ENCODE measurements around the gene LMBR1.
"Not testable (repeated sequence)": the region's sequence is repeated elsewhere in the genome, so short reads cannot be mapped to it uniquely, and the experiment has no call there.

LMBR1 gene

GRCh38 chr7:156655251-156655650, 237.7 kb downstream of the LMBR1 start:
- DNase-seq (ENCODE audit: low read depth): no peak

GRCh38 chr7:156654511-156655234, 238.3 kb downstream of the LMBR1 start:
- no peak for DNase-seq (ENCODE audit: low read depth)

GRCh38 chr7:156652886-156653568, 240.0 kb downstream of the LMBR1 start:
- peak; percentile 14 for DNase-seq (ENCODE audit: low read depth)

- no peak for DNase-seq (ENCODE audit: low read depth)
Measured at GRCh38 chr7:156651474-156651873, 241.5 kb downstream of the LMBR1 start.

- peak; percentile 39 for DNase-seq (ENCODE audit: low read depth)
Measured at GRCh38 chr7:156650042-156650441, 242.9 kb downstream of the LMBR1 start.

GRCh38 chr7:156647330-156647729, 245.7 kb downstream of the LMBR1 start:
- not testable (repeated sequence) for DNase-seq (ENCODE audit: low read depth)

- DNase-seq (ENCODE audit: low read depth): no peak
Measured at GRCh38 chr7:156642306-156643045, 250.5 kb downstream of the LMBR1 start.

- DNase-seq (ENCODE audit: low read depth): peak; percentile 43
Measured at GRCh38 chr7:156640949-156641485, 252.0 kb downstream of the LMBR1 start.

GRCh38 chr7:156640257-156640948, 252.6 kb downstream of the LMBR1 start, which contains the start of gene RNF32:
Gene RNF32 (plus strand): TSS chr7:156640774. CDS start chr7:156643878, 3,104 bp downstream.
- peak; percentile 89 for DNase-seq (ENCODE audit: low read depth)

GRCh38 chr7:156639426-156640256, 253.3 kb downstream of the LMBR1 start:
- DNase-seq (ENCODE audit: low read depth): peak; percentile 19

GRCh38 chr7:156638443-156639077, 254.4 kb downstream of the LMBR1 start:
- DNase-seq (ENCODE audit: low read depth): no peak

GRCh38 chr7:156637093-156637492, 255.9 kb downstream of the LMBR1 start:
- not testable (repeated sequence) for DNase-seq (ENCODE audit: low read depth)

- DNase-seq (ENCODE audit: low read depth): no peak
Measured at GRCh38 chr7:156635529-156636385, 257.2 kb downstream of the LMBR1 start.

- DNase-seq (ENCODE audit: low read depth): no peak
Measured at GRCh38 chr7:156634117-156634516, 258.9 kb downstream of the LMBR1 start.

GRCh38 chr7:156629873-156630272, 263.1 kb downstream of the LMBR1 start:
- no peak for DNase-seq (ENCODE audit: low read depth)

GRCh38 chr7:156628562-156628961, 264.4 kb downstream of the LMBR1 start:
- no peak for DNase-seq (ENCODE audit: low read depth)
